Measurements from ENCODE around the gene GPR35. TPM values are rescaled to one million over a fixed set of nuclear protein-coding genes. Genes with fewer than 3 reads are reported as not detected.
A peak's percentile ranks its signal among the peaks of the same experiment; 100 is the strongest.

GPR35 gene
- total RNA-seq, 1 experiment from 2014 or later = not detected

GRCh38 chr2:240598311-240598911 lies 26.9 kb upstream of the GPR35 start:
- in situ Hi-C loops (cut with HindIII; ENCODE audit: low pct_unique_long_range_greater_than_20kb, low sequenced_read_pairs) = no loop called here
- no peak for DNase-seq (ENCODE audit: low read depth)

- in situ Hi-C loops (cut with HindIII; ENCODE audit: low pct_unique_long_range_greater_than_20kb, low sequenced_read_pairs) = no loop called here
- DNase-seq (ENCODE audit: low read depth) = no peak
Observed at GRCh38 chr2:240599141-240599583, 26.1 kb upstream of the GPR35 start.

GRCh38 chr2:240600451-240600961 lies 24.8 kb upstream of the GPR35 start:
- in situ Hi-C loops (cut with HindIII; ENCODE audit: low pct_unique_long_range_greater_than_20kb, low sequenced_read_pairs) = no loop called here
- no peak for DNase-seq (ENCODE audit: low read depth)

- in situ Hi-C loops (cut with HindIII; ENCODE audit: low pct_unique_long_range_greater_than_20kb, low sequenced_read_pairs) = no loop called here
- no peak for DNase-seq (ENCODE audit: low read depth)
Observed at GRCh38 chr2:240601061-240601830, 24.0 kb upstream of the GPR35 start.

GRCh38 chr2:240601831-240602160 lies 23.5 kb upstream of the GPR35 start:
- DNase-seq (ENCODE audit: low read depth) = no peak
- in situ Hi-C loops (cut with HindIII; ENCODE audit: low pct_unique_long_range_greater_than_20kb, low sequenced_read_pairs) = no loop called here

GRCh38 chr2:240602266-240603050 lies 22.8 kb upstream of the GPR35 start:
- in situ Hi-C loops (cut with HindIII; ENCODE audit: low pct_unique_long_range_greater_than_20kb, low sequenced_read_pairs) = no loop called here
- no peak for DNase-seq (ENCODE audit: low read depth)

- DNase-seq (ENCODE audit: low read depth) = no peak
- in situ Hi-C loops (cut with HindIII; ENCODE audit: low pct_unique_long_range_greater_than_20kb, low sequenced_read_pairs) = no loop called here
Observed at GRCh38 chr2:240603081-240603835, 22.0 kb upstream of the GPR35 start.

- DNase-seq (ENCODE audit: low read depth) = no peak
- in situ Hi-C loops (cut with HindIII; ENCODE audit: low pct_unique_long_range_greater_than_20kb, low sequenced_read_pairs) = no loop called here
Observed at GRCh38 chr2:240603846-240604245, 21.4 kb upstream of the GPR35 start.

GRCh38 chr2:240604291-240604938 lies 20.9 kb upstream of the GPR35 start:
- DNase-seq (ENCODE audit: low read depth) = peak; percentile 52
- in situ Hi-C loops (cut with HindIII; ENCODE audit: low pct_unique_long_range_greater_than_20kb, low sequenced_read_pairs) = no loop called here

GRCh38 chr2:240604939-240605716 lies 20.2 kb upstream of the GPR35 start:
- in situ Hi-C loops (cut with HindIII; ENCODE audit: low pct_unique_long_range_greater_than_20kb, low sequenced_read_pairs) = no loop called here

GRCh38 chr2:240605867-240606743 lies 19.2 kb upstream of the GPR35 start:
- in situ Hi-C loops (cut with HindIII; ENCODE audit: low pct_unique_long_range_greater_than_20kb, low sequenced_read_pairs) = no loop called here
- DNase-seq (ENCODE audit: low read depth) = no peak

More at GRCh38 chr2:240604939-240605716, 20.2 kb upstream of the GPR35 start:
- DNase-seq (ENCODE audit: low read depth) = no peak

GRCh38 chr2:240611601-240612210 lies 13.6 kb upstream of the GPR35 start:
- in situ Hi-C loops (cut with HindIII; ENCODE audit: low pct_unique_long_range_greater_than_20kb, low sequenced_read_pairs) = no loop called here
- no peak for DNase-seq (ENCODE audit: low read depth)

GRCh38 chr2:240613781-240614180 lies 11.5 kb upstream of the GPR35 start:
- no peak for DNase-seq (ENCODE audit: low read depth)
- in situ Hi-C loops (cut with HindIII; ENCODE audit: low pct_unique_long_range_greater_than_20kb, low sequenced_read_pairs) = no loop called here

- DNase-seq (ENCODE audit: low read depth) = no peak
- in situ Hi-C loops (cut with HindIII; ENCODE audit: low pct_unique_long_range_greater_than_20kb, low sequenced_read_pairs) = no loop called here
Observed at GRCh38 chr2:240614391-240614790, 10.9 kb upstream of the GPR35 start.

- no peak for DNase-seq (ENCODE audit: low read depth)
Observed at GRCh38 chr2:240615396-240615795, 9.9 kb upstream of the GPR35 start.

More at GRCh38 chr2:240615396-240615795, 9.9 kb upstream of the GPR35 start:
- in situ Hi-C loops (cut with HindIII; ENCODE audit: low pct_unique_long_range_greater_than_20kb, low sequenced_read_pairs) = no loop called here

Data from Caki2 (cell line).